Mucosa of descending colon (tissue), 3 donors: ENCODE results near the gene ZNF586. TPM values are rescaled to one million over a fixed set of nuclear protein-coding genes. Genes with fewer than 3 reads are reported as not detected.

ENCODE experiments used
- ATAC-seq: fragments of 200-7000 bp; cut with Tn5 transposase; one replicate; pipeline ENCODE4 v1.9.1; 2020; ENCODE audit warnings: mild to moderate bottlenecking, moderate library complexity
- DNase-seq, 3 donors: peaks; one replicate each; pipeline ENCODE4 v3.0.0-alpha.2; 2020
- H3K36me3 ChIP-seq: fragments of 200-600 bp; one replicate; pipeline ENCODE4 v1.8.0; 2021; ENCODE audit warnings: low read depth, mild to moderate bottlenecking
- H3K4me1 ChIP-seq: fragments of 200-600 bp; one replicate; pipeline ENCODE4 v1.8.0; 2021; ENCODE audit warnings: low read depth, mild to moderate bottlenecking
- H3K4me3 ChIP-seq: fragments of 200-600 bp; one replicate; pipeline ENCODE4 v1.8.0; 2021; ENCODE audit warnings: mild to moderate bottlenecking
- H3K9me3 ChIP-seq: fragments of 200-600 bp; one replicate; pipeline ENCODE4 v1.8.0; 2021; ENCODE audit warnings: mild to moderate bottlenecking
- CTCF ChIP-seq: fragments of 200-600 bp; IDR thresholded peaks from one replicate; pipeline ENCODE4 v1.8.0; 2022; ENCODE audit warnings: antibody characterized with exemption, mild to moderate bottlenecking
- intact Hi-C, 2 donors: fragments of 100-400 bp; cut with DNase I in 1 of 2; cut with micrococcal nuclease in 1 of 2; formaldehyde crosslinking; loops; one replicate each; pipeline versions ENCODE4 v1.11.0 to v1.11.1; 2022; cut with DNase I, micrococcal nuclease
- total RNA-seq, 3 donors: library from RNA; stranded (reverse); fragmentation: NEBNext Ultra II Directional in 2 of 3; extraction: Animal tissue kit (Norgen Biotek cat#: 25700) in 2 of 3; gene quantifications; one replicate each; pipeline versions ENCODE4 v1.2.1 to v1.2.4, GENCODE V29; 2021 to 2023
- donor health status: DM: no; HTN: no; CAD: no; lungs with moderate emphysema.
- donor health status: DM: no; HTN: no; CAD: no.
- donor health status: DM: no; HTN: yes; CAD: no.

ZNF586 gene
- total RNA-seq, 3 donors from 2014 or later: 16.4 to 25.2 (median 20.4) TPM

DNA sequence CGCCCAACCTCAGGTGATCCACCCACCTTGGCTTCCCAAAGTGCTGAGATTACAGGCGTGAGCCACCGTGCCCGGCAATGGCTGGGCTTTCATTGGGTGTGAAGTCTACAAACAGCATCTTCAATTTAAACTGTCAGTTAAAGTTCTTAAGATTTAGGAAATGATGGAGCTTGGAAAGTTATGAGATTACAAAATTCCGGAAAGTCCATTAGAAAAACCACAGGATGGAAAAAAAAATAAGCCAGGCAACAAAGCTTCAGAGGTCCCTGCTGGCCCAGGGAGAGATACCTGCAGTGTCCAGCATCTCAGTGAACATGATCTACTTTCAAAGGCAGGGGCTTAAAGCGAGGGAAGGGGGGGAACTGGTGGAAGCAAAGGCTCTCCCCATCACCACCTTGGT, 56.0 kb downstream of the ZNF586 start:
- H3K9me3 ChIP-seq: no peaks in the 10 kb centered on the region
- H3K4me1 ChIP-seq: peaks cover 42% of the 10 kb centered on the region
- TF ChIP-seq CTCF: no peak
- H3K4me3 ChIP-seq: no peak overlapping the region
- DNase-seq (no peak), ATAC-seq (no peak)
- no peaks in the 10 kb centered on the region for H3K36me3 ChIP-seq
- intact Hi-C loops: no loop called here

DNA sequence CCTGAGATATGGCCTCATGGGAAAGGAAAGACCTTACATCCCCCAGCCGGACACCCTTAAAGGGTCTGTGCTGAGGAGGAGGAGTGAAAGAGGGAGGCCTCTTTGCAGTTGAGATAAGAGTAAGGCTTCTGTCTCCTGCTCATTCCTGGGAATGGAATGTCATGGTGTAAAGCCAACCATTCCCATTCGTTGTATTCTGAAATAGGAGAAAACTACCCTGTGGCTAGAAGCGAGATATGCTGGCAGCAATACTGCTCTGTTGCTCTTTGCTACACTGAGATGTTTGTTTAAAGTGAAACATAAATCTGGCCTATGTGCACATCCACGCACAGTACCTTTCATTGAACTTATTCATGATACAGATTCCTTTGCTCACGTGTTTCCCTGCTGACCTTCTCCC, 59.8 kb downstream of the ZNF586 start:
- Histone ChIP-seq H3K36me3 (no peaks in the 10 kb centered on the region), H3K4me1 (peaks cover 10% of the 10 kb centered on the region), H3K4me3 (no peak overlapping the region), H3K9me3 (no peaks in the 10 kb centered on the region)
- intact Hi-C loops: no loop called here
- TF ChIP-seq CTCF: no peak
- ATAC-seq (no peak), DNase-seq (no peak)

- DNase-seq (peak in 2 of 3 donors; percentile 77 to 78), ATAC-seq (peak; percentile 83)
- intact Hi-C loops: no loop called here
- Histone ChIP-seq H3K9me3 (no peaks in the 10 kb centered on the region), H3K4me3 (no peak within 1 kb of the TSS), H3K36me3 (no peaks in the 10 kb centered on the region), H3K4me1 (peaks cover 1% of the 10 kb centered on the region)
- peak; percentile 15 for TF ChIP-seq CTCF
These were observed 60.7 kb downstream of the ZNF586 start, which contains the start of gene ZNF587B for GRCh38 chr19:57830071-57830602. Gene ZNF587B, plus strand, starts transcription at chr19:57830299. Its CDS starts 230 bp downstream, at chr19:57830529.

Other genes with a start within 250 kb of the ZNF586 start
- 1 to 10 TPM; 2.3 to 6.3 (median 3.7) TPM for gene ZNF549, start 242.3 kb upstream of the ZNF586 start, total RNA-seq
- 1 to 10 TPM; 3.0 to 7.0 (median 4.5) TPM for gene ZNF550, start 209.8 kb upstream of the ZNF586 start, total RNA-seq
- gene ZNF416, start 190.8 kb upstream of the ZNF586 start, total RNA-seq: 1 to 10 TPM; 2.0 to 5.0 (median 2.9) TPM
- gene ZIK1, start 185.5 kb upstream of the ZNF586 start, total RNA-seq: 1 to 10 TPM; 1.2 to 6.2 (median 1.3) TPM
- 1 to 10 TPM; 1.7 to 3.1 (median 2.3) TPM for gene ZNF530, start 169.8 kb upstream of the ZNF586 start, total RNA-seq
- gene ZNF134, start 155.4 kb upstream of the ZNF586 start, total RNA-seq: 10 to 100 TPM in 1 of 3 donors, 1 to 10 TPM in 2; 9.0 to 20.0 (median 9.2) TPM
- 10 to 100 TPM in 1 of 3 donors, 1 to 10 TPM in 2; 7.9 to 16.3 (median 9.4) TPM for gene ZNF211, start 136.5 kb upstream of the ZNF586 start, total RNA-seq
- under 1 TPM in 1 of 3 donors, not detected in 2; 0.16 TPM for gene ZSCAN4, start 100.7 kb upstream of the ZNF586 start, total RNA-seq
- 1 to 10 TPM; 4.7 to 5.2 (median 4.9) TPM for gene ZNF551, start 87.7 kb upstream of the ZNF586 start, total RNA-seq
- gene ZNF154, start 60.5 kb upstream of the ZNF586 start, total RNA-seq: 10 to 100 TPM in 1 of 3 donors, 1 to 10 TPM in 1, under 1 TPM in 1; 0.72 to 13.7 (median 1.5) TPM
- 1 to 10 TPM; 2.6 to 9.2 (median 2.9) TPM for gene ZNF671, start 42.1 kb upstream of the ZNF586 start, total RNA-seq
- 10 to 100 TPM; 10.4 to 16.5 (median 14.5) TPM for gene ZNF776, start 22.9 kb upstream of the ZNF586 start, total RNA-seq
- 10 to 100 TPM; 18.7 to 33.1 (median 27.9) TPM for gene ZNF552, start 45.2 kb downstream of the ZNF586 start, total RNA-seq
- 10 to 100 TPM; 13.9 to 21.1 (median 18.3) TPM for gene ZNF587B, start 60.6 kb downstream of the ZNF586 start, total RNA-seq
- 10 to 100 TPM; 51.9 to 80.7 (median 61.0) TPM for gene ZNF587, start 80.2 kb downstream of the ZNF586 start, total RNA-seq
- gene ZNF814, start 119.4 kb downstream of the ZNF586 start, total RNA-seq: 10 to 100 TPM in 2 of 3 donors, 1 to 10 TPM in 1; 9.1 to 24.5 (median 18.4) TPM
- 10 to 100 TPM; 12.3 to 19.9 (median 15.7) TPM for gene ZNF417, start 146.9 kb downstream of the ZNF586 start, total RNA-seq
- 10 to 100 TPM in 1 of 3 donors, 1 to 10 TPM in 1, under 1 TPM in 1; 0.82 to 15.5 (median 4.1) TPM for gene ZNF418, start 165.7 kb downstream of the ZNF586 start, total RNA-seq
- gene ZNF256, start 178.0 kb downstream of the ZNF586 start, total RNA-seq: 1 to 10 TPM; 3.0 to 7.1 (median 3.7) TPM
- 1 to 10 TPM in 1 of 3 donors, under 1 TPM in 2; 0.98 to 2.0 (median 0.99) TPM for gene C19orf18, start 204.9 kb downstream of the ZNF586 start, total RNA-seq
- 10 to 100 TPM; 11.6 to 17.1 (median 13.8) TPM for gene ZNF606, start 233.1 kb downstream of the ZNF586 start, total RNA-seq